ENCODE measurements around the gene ITM2A. TPM values are rescaled to one million over a fixed set of nuclear protein-coding genes. Genes with fewer than 3 reads are reported as not detected.

ITM2A gene
- total RNA-seq, 4 donors from 2014 or later: 18.6 to 26.9 (median 24.1) TPM

DNA sequence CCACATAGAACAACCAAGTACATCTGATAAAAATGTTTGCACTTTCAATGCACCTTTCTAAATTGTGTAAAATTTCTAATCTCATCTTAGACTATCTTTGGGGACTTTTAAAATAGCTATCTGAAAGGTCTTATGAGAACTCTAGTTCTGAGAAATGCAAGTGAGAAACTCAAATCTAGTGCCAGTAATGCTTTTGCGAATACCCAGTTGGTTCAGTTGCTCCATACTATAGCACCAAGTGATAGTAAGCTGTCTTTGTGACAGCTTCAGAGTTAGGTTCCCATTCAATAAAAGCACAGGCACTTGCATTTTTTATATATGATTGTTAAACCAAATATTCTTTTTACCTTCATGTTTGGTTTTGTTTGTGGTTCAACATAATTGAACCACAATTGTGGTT lies 4.5 kb upstream of the ITM2A start:
- Histone ChIP-seq H3K4me1 (no peaks in the 10 kb centered on the region), H3K27me3 (peaks cover 0 to 4% (median 0%) of the 10 kb centered on the region in 3 donors), H3K36me3 (no peaks in the 10 kb centered on the region), H3K9me3 (no peaks in the 10 kb centered on the region), H3K27ac (no peak overlapping the region), H3K4me3 (no peak overlapping the region)
- in situ Hi-C loops (cut with MboI; ENCODE audit: low sequenced_read_pairs in 4 of 4) (no loop called here), intact Hi-C loops (cut with DNase I; ENCODE audit: low total_unique reads) (no loop called here)
- DNase-seq: no peak
- no peak for TF ChIP-seq POLR2A (IDR thresholded peaks at IDR 0.05)
- TF ChIP-seq, protein P1, sequence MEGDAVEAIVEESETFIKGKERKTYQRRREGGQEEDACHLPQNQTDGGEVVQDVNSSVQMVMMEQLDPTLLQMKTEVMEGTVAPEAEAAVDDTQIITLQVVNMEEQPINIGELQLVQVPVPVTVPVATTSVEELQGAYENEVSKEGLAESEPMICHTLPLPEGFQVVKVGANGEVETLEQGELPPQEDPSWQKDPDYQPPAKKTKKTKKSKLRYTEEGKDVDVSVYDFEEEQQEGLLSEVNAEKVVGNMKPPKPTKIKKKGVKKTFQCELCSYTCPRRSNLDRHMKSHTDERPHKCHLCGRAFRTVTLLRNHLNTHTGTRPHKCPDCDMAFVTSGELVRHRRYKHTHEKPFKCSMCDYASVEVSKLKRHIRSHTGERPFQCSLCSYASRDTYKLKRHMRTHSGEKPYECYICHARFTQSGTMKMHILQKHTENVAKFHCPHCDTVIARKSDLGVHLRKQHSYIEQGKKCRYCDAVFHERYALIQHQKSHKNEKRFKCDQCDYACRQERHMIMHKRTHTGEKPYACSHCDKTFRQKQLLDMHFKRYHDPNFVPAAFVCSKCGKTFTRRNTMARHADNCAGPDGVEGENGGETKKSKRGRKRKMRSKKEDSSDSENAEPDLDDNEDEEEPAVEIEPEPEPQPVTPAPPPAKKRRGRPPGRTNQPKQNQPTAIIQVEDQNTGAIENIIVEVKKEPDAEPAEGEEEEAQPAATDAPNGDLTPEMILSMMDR (IDR thresholded peaks at IDR 0.05 in 4 of 5, conservative IDR thresholded peaks at IDR 0.05 in 1 of 5): no peak
- ATAC-seq: no peak

DNA sequence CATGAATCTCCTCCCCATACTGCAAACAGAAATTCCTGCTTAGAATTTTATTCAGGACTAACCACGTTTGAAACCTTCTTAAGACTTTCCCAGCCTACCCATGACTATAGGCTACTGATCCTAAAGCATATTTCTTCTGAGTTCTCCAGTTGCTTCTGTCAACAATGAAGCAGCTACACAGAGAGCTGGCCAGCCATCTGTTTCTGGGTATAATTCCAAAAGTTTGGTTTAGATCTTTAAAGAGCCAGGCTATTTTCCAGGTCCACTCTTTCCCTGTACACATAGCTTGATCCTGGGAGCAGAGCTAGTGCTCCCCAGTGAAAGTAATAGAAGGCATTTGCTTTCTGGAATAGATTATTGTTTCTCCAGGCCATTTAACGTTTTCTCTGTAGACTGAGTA lies 4.0 kb upstream of the ITM2A start:
- TF ChIP-seq POLR2A (IDR thresholded peaks at IDR 0.05): no peak
- TF ChIP-seq, protein P1 (IDR thresholded peaks at IDR 0.05 in 4 of 5, conservative IDR thresholded peaks at IDR 0.05 in 1 of 5): no peak
- no peak overlapping the region for H3K27ac ChIP-seq
- H3K4me1 ChIP-seq: no peaks in the 10 kb centered on the region
- DNase-seq (no peak), ATAC-seq (no peak)
- no peak overlapping the region for H3K4me3 ChIP-seq
- in situ Hi-C loops (cut with MboI; ENCODE audit: low sequenced_read_pairs in 4 of 4): no loop called here
- H3K36me3 ChIP-seq: no peaks in the 10 kb centered on the region
- peaks cover 0 to 4% (median 0%) of the 10 kb centered on the region in 3 donors for H3K27me3 ChIP-seq
- intact Hi-C loops (cut with DNase I; ENCODE audit: low total_unique reads): no loop called here
- H3K9me3 ChIP-seq: no peaks in the 10 kb centered on the region

DNA sequence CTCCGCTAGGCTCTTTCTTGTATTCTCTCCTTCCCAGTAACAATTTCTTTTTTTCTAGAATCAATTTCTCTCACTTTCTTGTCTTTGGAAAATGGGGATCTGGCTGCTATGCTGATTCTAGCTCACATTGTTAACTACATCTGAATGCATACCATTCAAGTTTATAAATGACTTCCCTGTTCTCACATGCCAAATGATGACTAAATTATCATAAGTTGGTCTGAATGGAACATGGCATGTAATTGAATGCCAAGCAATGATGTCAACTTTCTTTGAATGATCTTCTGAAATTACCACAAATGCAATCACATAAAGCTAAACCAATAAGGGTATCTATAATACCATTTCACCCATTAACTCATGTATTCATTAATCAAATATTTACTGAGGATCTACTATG lies 2.7 kb upstream of the ITM2A start:
- Histone ChIP-seq H3K36me3 (no peaks in the 10 kb centered on the region), H3K9me3 (no peaks in the 10 kb centered on the region), H3K4me3 (no peak overlapping the region), H3K27me3 (peaks cover 0 to 4% (median 0%) of the 10 kb centered on the region in 3 donors), H3K4me1 (no peaks in the 10 kb centered on the region), H3K27ac (no peak overlapping the region)
- ATAC-seq: no peak
- DNase-seq: no peak
- in situ Hi-C loops (cut with MboI; ENCODE audit: low sequenced_read_pairs in 4 of 4): no loop called here
- TF ChIP-seq, protein P1 (IDR thresholded peaks at IDR 0.05 in 4 of 5, conservative IDR thresholded peaks at IDR 0.05 in 1 of 5): no peak
- no peak for TF ChIP-seq POLR2A (IDR thresholded peaks at IDR 0.05)
- intact Hi-C loops (cut with DNase I; ENCODE audit: low total_unique reads): no loop called here

DNA sequence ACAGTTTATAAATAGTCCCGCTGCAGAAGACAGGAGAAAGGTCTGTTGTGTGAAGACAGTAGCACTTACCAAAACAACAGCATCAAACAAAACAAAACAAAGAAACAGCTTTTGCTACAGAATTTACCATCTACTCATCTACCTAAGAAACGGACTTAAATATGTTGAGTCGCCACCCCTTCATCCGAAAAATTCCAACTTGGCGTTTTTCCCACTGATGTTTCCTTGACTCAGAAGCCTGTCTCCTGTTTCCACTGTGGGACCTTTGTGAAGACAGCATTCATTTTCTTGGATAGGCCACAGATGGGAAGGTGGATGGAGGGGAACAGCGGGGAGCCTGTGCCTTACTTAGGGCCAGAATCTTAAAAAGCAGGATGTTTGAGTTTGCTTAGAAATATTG lies 1.3 kb upstream of the ITM2A start:
- no peak for ATAC-seq
- Histone ChIP-seq H3K4me3 (no peak overlapping the region), H3K4me1 (no peaks in the 10 kb centered on the region), H3K9me3 (no peaks in the 10 kb centered on the region), H3K27ac (no peak overlapping the region), H3K36me3 (no peaks in the 10 kb centered on the region), H3K27me3 (peaks cover 0 to 4% (median 0%) of the 10 kb centered on the region in 3 donors)
- no peak for DNase-seq
- intact Hi-C loops (cut with DNase I; ENCODE audit: low total_unique reads) (no loop called here), in situ Hi-C loops (cut with MboI; ENCODE audit: low sequenced_read_pairs in 4 of 4) (no loop called here)
- TF ChIP-seq POLR2A (IDR thresholded peaks at IDR 0.05): no peak
- TF ChIP-seq, protein P1 (IDR thresholded peaks at IDR 0.05 in 4 of 5, conservative IDR thresholded peaks at IDR 0.05 in 1 of 5): no peak

DNA sequence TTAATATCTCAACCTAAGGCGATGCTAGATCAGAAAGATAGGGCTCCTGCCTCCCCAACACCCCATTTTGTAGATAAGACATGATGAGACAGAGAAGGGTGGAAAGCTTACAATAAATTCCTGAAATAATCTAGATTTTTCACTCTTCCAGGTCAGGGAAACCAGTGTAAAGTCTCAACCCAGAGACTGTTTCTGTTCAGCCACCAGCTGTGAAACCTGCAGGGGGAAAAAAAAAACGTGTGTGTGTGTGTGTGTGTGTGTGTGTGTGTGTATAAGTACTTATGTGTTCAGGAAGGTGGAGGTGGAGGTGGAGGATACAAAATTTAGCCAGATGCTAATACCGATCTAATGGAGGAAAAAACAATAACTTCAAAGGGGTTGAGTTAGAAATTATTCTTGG lies 773 bp upstream of the ITM2A start:
- DNase-seq (no peak), ATAC-seq (no peak)
- TF ChIP-seq, protein P1 (IDR thresholded peaks at IDR 0.05 in 4 of 5, conservative IDR thresholded peaks at IDR 0.05 in 1 of 5): no peak
- no peak for TF ChIP-seq POLR2A (IDR thresholded peaks at IDR 0.05)
- Histone ChIP-seq H3K27ac (peak overlapping the region; percentile 38 to 67 (median 50)), H3K27me3 (peaks cover 0 to 4% (median 0%) of the 10 kb centered on the region in 3 donors), H3K4me3 (no peak overlapping the region), H3K36me3 (no peaks in the 10 kb centered on the region), H3K9me3 (no peaks in the 10 kb centered on the region), H3K4me1 (no peaks in the 10 kb centered on the region)
- intact Hi-C loops (cut with DNase I; ENCODE audit: low total_unique reads) (no loop called here), in situ Hi-C loops (cut with MboI; ENCODE audit: low sequenced_read_pairs in 4 of 4) (no loop called here)

All from gastrocnemius medialis (tissue), 4 donors.